Fibroblast of skin of right quadriceps (primary cell): ENCODE data around the gene SSU72.
A peak's percentile ranks its signal among the peaks of the same experiment; 100 is the strongest.
"Not testable (repeated sequence)": the region's sequence is repeated elsewhere in the genome, so short reads cannot be mapped to it uniquely, and the experiment has no call there.

ENCODE experiments used
- DNase-seq: peaks from one replicate; pipeline ENCODE4 v3.0.0-alpha.2; 2013

Gene SSU72

DNA sequence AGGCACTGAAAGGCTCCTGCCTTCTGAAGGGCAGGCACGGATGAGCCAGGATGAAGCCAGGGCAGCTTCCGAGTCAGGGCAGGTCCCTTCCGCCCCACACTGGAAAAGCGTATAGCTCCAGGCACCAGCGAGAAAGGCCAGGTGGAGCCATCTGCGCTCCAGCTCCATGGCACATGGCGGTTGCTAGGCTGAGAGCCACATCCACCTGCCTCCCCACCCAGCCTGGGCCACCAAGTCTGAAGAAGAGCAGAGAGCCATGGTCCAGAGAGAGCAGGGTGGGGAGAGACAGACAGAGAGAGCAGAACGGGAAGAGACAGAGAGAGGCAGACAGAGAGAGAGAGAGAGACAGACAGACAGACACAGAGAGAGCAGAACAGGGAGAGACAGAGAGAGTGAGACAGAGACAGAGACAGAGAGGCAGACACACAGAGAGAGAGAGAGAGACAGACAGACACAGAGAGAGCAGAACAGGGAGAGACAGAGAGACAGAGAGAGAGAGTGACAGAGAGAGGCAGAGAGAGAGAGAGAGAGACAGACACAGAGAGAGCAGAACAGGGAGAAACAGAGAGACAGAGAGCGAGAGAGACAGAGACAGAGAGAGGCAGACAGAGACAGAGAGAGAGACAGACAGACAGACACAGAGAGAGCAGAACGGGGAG, 20.1 kb upstream of the SSU72 start:
- DNase-seq: no peak

DNA sequence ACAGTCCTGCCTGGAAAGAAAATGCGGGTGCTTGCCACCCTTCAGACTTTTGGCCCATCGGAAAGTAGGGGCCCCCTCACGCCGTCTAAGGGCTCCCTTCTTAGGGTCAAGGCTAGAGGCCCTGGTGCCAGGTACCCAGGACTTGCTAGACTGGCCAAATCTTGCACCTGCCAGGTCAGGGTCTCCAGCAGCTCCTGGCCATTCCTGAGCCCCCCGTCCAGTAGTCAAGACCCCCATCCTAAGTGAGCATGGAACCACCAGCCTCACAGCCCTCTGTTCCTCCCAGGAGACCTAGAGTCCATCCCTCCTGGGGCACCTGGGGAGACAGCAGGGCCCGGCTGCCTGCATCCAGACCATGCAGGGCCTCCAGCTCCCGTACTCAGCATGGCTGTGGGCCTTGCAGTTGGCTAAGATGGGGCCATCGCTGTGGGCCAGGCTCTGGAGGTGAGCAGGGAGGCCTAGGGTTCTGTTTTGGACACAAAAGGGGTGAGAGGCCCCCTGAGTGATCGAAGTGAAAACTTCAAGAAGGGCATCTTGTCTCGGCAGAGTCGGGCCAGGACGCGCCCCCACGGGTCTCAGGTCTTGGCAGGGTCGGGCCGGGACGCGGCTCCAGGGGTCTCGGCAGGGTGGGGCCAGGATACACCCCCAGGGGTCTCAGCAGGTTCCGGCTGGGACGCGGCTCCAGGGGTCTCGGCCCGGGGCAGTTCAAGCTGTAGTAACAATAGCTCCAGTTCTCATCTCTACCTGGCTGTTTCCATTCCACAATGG, 19.4 kb upstream of the SSU72 start:
- DNase-seq: no peak

DNA sequence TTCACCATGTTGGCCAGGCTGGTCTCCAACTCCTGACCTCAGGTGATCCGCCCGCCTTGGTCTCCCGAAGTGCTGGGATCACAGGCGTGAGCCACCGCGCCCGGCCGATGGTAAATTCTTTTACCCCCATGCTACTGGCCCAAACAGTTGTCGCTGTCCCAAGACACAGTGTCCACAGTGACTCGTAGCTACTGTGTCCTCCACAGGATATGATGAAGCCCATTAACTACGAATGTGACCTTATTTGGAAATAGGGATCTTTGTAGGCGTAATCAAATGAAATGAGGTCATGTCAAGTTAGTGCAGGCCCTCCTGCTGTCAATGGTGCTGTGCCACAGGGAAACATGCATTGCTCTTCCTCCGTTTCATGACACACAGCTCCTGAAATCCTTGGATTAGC, 16.8 kb upstream of the SSU72 start:
- DNase-seq: peak; percentile 66

DNA sequence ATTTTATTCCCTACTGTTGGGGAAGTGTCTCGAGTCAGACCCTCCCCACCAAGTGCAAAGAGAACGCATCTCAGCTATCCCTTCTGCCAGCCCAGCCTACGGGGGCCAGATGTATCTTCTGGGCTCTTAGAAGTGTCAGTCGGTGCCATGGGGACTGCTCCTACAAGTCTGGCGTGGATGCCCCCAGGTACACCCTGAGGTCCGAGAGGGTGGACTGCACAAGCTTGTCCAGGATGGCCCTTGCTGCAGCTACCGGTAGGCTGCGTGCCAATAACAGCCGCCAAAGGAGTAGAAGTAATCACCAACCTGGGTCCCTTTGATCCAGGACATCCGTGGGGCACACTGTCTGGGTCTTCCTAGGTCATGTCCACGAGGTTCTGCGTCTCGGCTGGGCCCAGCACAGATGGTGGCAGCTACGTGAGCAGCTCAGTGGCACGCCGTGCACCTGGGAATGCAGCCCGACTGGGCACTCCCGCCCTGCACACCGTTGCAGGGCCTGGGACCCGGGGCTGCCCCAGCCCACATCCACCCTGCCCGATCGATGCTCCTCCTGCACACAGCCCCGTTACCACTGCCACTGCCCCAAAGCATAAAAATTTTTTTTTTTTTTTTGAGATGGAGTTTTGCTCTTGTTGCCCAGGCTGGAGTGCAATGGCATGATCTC, 8.8 kb upstream of the SSU72 start:
- DNase-seq: no peak

DNA sequence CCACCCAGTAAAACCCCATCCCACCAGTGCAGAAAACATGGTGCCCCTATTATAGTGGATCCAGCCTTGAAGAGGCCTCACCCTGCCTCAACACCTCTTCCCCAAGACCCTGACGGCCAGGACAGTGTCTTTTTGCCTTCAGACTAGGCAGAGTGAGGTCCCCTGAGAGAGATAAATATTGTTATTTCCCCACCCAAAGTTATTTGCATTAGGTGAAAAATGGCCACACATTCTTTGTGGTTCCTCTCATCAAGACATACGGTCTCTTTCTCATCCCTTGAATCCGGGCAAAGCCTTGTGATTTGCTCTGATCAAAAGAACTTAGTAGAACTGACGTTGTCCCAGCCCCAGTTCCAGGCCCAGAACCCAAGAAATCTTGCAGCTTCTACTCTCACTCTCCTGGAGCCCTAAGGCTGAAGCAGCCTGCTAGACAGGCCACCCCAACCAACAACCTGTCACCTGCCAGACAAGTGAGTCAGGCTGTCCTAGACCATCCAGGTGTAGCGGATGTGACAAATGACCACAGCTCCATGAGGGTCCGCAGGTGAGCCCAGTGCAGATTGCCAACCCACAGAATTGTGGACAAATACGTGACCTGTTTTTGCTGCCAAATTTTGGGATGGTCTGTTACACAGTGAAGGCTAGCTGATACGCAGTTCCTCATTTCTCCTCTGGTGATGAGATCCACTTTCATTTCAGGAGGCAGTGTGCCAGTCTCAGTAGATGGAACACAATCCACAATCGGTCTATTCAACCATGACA, 8.1 kb upstream of the SSU72 start:
- DNase-seq: no peak

DNA sequence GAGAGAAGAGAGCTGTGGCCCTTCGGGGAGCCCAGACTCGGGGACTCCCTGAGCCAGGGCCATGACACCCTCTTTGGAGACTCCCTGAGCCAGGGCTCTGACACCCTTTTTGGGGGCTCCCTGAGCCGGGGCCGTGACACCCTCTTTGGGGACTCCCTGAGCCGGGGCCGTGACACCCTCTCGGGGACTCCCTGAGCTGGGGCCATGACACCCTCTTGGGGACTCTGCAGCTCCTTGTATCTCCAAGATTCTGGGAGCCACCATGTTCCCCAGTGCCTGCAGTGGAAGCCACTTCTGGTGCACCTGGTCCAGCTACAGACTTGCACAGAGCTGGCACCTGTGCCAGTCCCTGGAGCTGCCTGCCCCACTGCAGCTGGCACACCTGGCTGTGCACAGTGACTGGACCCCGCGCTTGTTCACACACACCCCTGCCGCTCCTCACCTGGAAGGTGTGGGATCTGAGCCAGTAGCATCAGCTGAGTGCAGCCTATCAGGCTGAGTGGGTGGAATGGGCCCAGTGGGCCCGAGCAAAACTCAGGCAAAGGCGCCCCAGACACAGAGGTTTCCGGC, 3.8 kb upstream of the SSU72 start:
- no peak for DNase-seq

DNA sequence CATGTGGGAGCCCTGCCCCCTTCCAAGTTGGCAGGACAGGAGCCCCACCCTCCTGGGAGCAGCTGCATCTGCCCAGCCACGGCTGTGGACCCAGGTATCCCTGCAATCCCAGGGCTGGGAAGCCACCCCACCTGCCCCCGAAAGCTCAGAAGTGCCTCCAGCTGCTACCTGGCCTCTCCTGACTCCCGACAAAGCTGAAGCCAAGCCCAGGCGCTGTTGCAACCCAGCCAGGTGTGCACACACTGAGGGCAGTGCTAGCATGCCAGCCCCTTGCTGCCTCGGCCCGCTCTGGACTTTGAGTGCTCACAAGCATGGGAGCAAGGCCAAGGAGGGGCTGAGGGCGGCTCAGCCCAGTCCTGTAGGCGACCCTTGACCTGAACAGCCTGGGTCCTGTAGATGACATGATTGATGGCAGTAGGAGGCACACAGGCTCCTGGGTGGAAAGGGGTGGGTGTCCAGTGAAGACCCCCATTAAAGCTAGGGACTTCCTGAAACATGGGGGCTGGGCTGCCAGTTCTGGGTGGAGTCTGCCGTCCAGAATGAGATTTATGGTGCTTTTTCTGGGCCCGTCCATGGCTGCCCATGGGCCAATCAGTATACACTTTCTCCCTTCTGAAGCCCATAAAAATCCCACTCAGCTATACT, 2.8 kb upstream of the SSU72 start:
- no peak for DNase-seq

DNA sequence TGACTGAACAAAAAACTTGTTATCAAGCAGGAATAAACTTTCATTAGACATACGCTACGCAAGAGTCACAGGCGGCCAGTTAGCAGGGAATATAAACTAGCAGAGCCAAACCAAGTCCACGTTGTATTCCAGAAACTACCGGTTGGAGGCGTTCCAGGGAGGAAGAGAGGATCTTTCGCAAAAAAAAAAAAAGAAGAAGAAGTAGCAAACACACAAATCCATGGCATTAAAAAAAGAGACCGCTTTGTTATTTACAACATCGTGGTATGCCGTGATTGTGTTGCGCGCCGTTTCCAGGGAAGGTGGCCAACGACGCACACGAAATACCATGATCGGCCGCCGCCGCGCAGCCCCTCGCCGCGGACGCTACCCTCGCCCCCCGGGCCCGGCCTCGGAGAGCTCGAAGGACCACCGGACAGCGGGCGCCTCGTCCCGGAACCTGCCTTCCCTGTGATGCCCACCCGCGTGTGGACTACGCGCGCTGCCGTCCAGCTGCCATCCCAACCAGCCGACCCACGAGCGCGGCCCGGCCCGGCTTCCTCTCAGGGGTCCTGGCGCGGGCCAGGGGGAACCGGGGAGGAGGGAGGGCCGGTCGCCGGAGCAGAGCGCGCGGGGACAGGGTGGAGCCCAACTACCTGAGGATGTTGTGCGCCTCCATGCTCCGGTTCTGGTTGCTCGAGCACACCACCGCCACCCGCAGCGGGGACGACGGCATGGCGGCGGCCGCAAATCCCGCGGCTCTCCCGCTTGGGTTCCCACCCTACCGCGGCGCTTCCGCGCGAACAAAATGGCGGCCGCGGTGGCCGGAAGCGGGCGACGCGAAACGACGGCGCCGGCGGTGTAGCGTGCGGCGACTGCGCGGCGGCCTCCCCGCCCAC, 581 bp downstream of the SSU72 start:
- peak; percentile 66 for DNase-seq

DNA sequence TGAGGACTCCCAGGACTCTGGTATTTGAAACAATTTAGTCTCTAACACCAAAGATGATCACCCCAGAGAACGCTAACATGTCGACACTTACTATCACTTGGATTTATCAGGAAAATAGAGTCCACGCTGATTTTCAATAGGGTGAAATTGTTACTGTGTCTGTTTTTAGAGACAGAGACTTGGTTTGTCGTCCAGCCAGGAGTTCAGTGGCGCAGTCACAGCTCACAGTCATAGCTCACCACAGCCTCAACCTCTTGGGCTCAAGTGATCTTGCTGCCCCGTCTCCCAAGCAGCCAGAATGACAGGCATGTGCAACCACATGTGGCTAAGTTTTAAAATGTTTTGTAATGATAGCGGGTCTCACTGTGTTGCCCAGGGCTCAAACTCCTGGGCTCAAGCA, 5.3 kb downstream of the SSU72 start:
- DNase-seq: no peak

DNA sequence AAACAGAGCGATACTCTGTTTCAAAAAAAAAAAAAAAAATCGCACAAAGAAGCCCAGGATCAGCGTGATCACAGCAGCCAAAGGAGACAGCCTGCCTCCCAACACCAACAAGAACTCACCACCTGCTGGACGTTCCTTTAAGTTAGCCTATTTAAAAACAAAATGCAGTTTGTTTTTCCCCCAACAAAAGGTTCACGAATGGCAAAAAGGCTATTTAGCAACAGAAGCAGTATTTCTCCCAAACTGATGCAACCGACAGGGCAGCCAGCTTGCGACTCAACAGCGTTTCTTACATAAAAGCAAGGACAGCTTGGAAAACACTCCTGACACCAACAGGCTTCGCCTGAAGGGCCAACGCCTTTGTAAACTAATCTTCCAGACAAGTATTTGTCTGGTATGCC, 6.8 kb downstream of the SSU72 start:
- no peak for DNase-seq

DNA sequence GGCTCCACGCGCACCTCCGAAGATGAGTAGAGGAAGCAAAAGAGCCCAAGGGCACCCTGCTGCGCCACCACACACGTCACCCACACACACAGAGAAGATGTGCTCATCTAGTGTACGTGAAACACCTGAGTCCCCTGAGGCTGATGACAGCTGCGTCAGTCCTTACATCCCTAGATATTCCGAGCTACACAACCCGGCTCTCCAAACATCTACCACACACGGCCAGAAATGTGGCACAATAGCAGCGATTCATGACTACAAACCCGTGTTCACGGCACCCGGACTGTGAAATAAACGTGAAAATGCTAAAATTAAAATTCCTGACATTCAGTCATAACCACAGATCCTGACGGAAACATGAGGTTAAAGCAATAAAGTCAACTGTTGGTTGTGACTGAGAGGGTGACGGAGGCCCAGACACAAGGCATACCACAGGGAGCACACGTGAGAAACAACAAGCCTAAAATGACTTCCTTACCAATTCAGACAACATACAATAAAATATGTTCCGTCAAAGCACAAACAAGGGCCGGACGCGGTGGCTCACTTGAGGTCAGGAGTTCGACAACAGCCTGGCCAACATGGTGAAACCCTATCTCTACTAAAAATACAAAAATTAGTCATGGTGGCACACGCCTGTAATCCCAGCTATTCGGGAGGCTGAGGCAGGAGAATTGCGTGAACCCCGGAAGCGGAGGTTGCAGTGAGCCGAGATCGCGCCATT, 7.3 kb downstream of the SSU72 start:
- peak; percentile 19 for DNase-seq

DNA sequence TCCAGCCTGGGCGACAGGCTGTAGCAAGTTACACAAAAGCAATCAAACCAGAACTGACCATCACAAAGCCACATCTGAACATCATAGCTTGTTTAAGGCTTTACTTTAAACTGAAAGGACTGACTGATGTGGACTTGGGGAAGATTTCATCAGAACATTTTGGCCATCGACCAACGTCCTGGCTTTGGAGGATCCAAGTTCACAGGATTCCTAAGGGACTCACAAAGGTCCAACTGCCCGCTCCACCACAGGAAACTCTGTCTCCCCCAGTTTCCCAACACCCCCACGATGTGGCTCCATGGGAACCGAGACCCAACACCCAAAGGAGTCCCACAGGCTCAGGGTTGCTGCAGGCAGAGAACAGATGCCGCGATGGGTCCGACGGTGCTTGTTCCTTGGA, 9.3 kb downstream of the SSU72 start:
- no peak for DNase-seq

DNA sequence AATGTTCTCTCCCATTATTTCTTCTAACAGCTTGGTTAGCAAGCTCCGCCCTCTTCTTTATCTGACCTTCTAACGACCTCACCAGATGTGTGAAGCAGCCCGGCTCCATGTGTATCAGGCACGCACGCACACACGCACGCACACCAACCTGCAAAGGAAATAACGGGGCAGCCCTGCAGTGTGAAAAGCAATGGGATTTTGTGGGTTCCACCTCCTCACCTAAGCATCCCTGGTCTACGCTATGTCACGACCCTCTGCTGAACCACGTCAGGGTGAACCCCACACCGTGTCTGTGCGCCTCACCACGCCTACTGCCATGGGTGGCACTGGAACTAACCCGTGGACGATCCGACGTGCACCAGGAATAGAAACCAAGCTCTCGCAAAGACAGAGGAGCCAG, 10.4 kb downstream of the SSU72 start:
- DNase-seq: no peak

DNA sequence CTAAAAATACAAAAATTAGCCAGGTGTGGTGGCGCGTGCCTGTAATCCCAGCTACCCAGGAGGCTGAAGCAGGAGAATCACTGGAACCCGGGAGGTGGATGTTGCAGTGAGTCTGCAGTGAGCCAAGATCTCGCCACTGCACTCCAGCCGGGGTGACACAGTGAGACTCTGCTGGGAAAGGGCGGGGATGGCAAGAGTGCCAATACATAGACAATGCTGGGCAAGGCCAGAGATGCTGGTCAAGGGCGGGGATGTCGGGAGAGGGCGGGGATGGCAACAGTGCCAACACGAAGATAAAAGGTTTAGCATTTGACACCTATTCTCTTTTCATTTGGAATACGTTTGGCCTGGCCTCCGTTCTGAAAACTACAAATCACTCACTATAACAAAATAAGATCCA, 11.0 kb downstream of the SSU72 start:
- no peak for DNase-seq

DNA sequence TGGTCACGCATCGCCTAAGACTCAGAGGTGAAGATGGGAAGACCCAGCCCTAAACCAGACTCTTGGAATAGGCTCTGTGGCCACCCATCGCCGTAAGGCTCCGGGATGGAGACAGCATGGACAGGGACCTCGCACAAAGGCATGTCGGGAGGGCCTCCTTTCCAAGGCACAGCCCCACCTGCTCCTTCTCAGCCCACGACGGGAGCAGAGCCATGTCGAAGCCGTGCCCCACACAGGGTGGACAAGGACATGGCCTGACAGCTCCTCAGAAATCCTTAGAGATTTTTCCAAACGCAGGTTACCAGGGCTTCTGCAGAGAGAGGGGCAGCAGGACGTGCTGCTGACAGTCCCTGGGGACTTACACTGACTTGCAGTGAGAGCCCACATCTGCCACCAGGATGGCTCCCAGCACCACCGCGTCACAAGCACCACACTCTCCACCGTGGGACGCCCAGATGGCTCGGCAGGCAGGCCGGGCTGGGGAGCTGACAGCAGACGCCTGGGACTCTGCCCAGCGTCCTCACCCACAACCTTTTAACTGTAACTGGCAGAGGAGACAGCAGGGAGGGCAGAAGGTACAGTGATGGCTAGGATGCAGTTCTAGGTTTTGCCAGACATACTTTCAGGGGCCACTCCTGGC, 12.0 kb downstream of the SSU72 start:
- DNase-seq: no peak

DNA sequence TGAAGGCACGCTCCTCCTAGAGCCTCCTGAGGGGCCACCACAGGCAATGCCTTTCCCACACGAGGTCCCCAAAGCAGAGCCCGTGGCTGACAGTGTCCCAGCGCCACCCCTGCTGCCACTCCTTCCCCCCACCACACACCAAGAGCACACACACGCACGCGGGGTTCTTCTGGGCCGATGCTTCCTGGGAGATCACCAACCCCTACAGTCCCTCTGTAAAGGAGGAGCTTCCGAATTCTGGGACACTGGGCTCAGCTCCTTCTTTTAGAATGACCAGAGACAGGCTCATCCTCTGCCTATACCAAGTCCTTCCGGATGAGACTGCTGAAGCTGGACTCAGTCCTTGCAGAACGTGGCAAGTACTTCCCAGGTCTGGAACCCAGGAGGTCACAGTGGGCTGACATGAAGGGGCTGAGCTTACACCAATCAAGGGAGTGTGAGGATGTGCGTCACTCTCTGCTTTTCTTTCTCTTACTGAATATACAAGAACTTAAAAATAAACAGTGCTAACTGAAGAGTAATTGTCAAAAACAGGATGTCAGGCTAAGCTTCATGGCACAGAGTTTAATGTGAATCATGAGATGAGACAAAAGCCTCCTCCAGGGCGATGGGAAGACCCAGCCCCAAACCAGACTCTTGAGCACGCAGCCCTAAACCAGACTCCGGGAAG, 12.7 kb downstream of the SSU72 start:
- DNase-seq: no peak

DNA sequence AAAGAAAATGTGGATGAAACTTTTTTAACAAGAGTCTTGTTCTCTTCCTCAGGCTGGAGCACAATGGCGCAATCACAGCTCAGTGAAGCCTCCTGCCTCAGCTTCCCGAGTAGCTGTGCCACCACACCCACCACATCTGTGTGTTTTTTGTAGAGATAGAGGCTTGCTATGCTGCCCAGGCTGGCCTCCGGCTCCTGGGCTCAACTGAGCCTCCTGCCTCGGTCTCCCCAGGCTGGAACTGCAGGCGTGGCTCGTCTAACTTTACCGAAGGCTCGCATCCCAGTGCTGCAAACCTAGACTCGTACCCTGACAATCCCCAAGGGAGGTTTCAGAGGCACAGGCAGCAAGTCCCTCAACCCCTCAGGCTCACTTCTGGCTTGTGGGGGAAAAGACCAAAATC, 14.5 kb downstream of the SSU72 start:
- DNase-seq: no peak

DNA sequence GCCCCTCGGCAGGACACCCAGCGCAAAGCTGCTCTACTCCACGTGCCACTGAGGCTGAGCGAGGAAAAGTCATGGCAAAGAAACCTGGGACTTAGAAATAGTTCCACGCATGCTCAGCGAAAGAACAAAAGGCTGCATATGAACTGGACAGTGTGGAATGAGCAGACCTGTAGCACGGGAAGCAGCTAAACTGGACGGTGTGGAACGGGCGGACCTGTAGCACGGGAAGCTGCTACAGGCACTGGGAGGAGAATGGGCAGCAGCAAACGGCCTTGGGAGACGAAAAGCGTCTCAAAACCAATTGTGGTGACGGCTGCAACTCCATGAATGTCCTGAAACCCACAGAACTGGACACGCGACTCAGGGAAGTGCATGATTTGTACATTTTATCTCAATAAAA, 15.6 kb downstream of the SSU72 start:
- no peak for DNase-seq

DNA sequence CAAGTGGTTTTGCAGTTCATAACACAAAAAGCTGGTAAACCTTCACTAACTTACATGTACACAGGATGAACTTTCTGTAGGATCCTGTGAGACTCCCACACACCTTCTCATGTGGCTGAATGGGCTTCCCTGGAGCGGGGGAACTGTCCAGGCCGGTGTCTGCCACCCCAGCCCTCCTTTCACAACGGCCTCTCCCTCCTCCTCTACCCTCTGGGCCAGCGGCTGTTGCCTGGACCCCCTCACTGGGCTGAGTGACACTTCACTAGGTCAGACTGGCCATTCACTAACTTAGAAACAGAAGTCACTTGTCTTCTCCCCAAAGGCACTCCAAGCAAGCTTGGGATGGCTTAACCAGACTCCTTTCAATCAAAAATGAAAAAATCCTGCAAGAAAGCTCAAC, 16.1 kb downstream of the SSU72 start:
- DNase-seq: no peak

DNA sequence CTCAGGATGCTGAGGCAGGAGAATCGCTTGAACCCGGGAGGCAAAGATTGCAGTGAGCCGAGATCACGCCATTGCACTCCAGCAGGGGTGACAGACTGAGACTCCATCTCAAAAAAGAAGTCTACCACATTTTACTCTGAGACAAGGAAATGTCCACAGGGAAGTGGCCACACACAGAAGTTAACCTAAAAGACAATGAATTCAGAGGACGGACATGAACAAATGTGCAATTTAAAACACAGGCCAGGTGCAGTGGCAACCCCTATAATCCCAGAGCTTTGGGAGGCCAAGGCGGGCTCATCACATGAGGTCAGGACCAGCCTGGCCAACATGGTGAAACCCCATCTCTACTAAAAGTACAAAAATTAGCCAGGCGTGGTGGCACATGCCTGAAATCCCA, 17.0 kb downstream of the SSU72 start:
- DNase-seq: not testable (repeated sequence)
